K562 (cell line): ENCODE measurements around the gene STPG4. TPM values are rescaled to one million over a fixed set of nuclear protein-coding genes. Genes with fewer than 3 reads are reported as not detected.

Source experiments
- ARID3A ChIP-seq: IDR thresholded peaks from 2 replicates; pipeline ENCODE4 v1.6.1; 2012; ENCODE audit warnings: low read depth, low read length, improper control_type of control experiment, borderline replicate concordance
- ATF3 ChIP-seq, 2 experiments: fragments of 450-650 bp in 1 of 2; sonication (generic) in 1 of 2; formaldehyde crosslinking in 1 of 2; IDR thresholded peaks in 1 of 2; conservative IDR thresholded peaks in 1 of 2; 2 replicates each; pipeline versions ENCODE4 v1.6.1 to v1.8.1; 2016 to 2023; ENCODE audit warnings: mild to moderate bottlenecking in 2 of 2, moderate library complexity in 2 of 2, inconsistent platforms in 1 of 2, missing genetic modification reagents in 1 of 2
- BCL6 ChIP-seq: fragments of 250-450 bp; sonication (Bioruptor Pico); IDR thresholded peaks from 2 replicates; pipeline ENCODE4 v1.4.0; 2020
- BRD9 ChIP-seq: fragments of 450-650 bp; IDR thresholded peaks from 2 replicates; pipeline ENCODE4 v1.6.1; 2018; ENCODE audit warnings: low read depth; ENCODE audit not compliant: partially characterized antibody
- CHD1 ChIP-seq: fragments of 200-600 bp; sonication (generic); IDR thresholded peaks from one replicate; pipeline ENCODE4 v1.6.1; 2012; ENCODE audit warnings: mild to moderate bottlenecking, moderate library complexity, low read length, inconsistent platforms
- COPS2 ChIP-seq: fragments of 450-650 bp; conservative IDR thresholded peaks from 2 replicates; pipeline ENCODE4 v1.6.1; 2016; ENCODE audit warnings: mild to moderate bottlenecking, moderate library complexity
- FOXK1 ChIP-seq: sonication (generic); formaldehyde crosslinking; IDR thresholded peaks from 2 replicates; pipeline ENCODE4 v1.8.0; 2022; ENCODE audit warnings: missing genetic modification reagents, mild to moderate bottlenecking, borderline replicate concordance
- GTF2E2 ChIP-seq: fragments of 200-800 bp; sonication (Bioruptor generic); IDR thresholded peaks from 2 replicates; pipeline ENCODE4 v1.6.1; 2016; ENCODE audit warnings: missing genetic modification characterization, missing compliant biosample characterization
- HINFP ChIP-seq: fragments of 450-650 bp; conservative IDR thresholded peaks from 2 replicates; pipeline ENCODE4 v1.6.1; 2016; ENCODE audit warnings: missing genetic modification characterization, low read depth, mild to moderate bottlenecking, control low read depth, missing compliant biosample characterization
- MAFF ChIP-seq: IDR thresholded peaks from 2 replicates; pipeline ENCODE4 v1.6.1; 2012; ENCODE audit warnings: low read length, improper control_type of control experiment
- NFE2L1 ChIP-seq: fragments of 450-650 bp; IDR thresholded peaks from 2 replicates; pipeline ENCODE4 v1.6.1; 2016; ENCODE audit warnings: missing genetic modification characterization, low read depth, mild to moderate bottlenecking, missing compliant biosample characterization, moderate library complexity, borderline replicate concordance
- POLR2B ChIP-seq: fragments of 450-650 bp; IDR thresholded peaks from 2 replicates; pipeline ENCODE4 v1.6.1; 2018; ENCODE audit warnings: low read depth; ENCODE audit not compliant: partially characterized antibody
- RREB1 ChIP-seq: fragments of 250-450 bp; sonication (Bioruptor Pico); IDR thresholded peaks from 2 replicates; pipeline ENCODE4 v1.4.0; 2020
- SRF ChIP-seq, 2 experiments: fragments of 250-450, 450-650 bp in 1 of 2; sonication (Bioruptor Pico) in 1 of 2; sonication (generic) in 1 of 2; formaldehyde crosslinking; IDR thresholded peaks; 2 replicates each; pipeline versions ENCODE4 v1.5.0 to v1.5.1; 2020 to 2022; ENCODE audit warnings: mild to moderate bottlenecking in 1 of 2, missing genetic modification reagents in 1 of 2
- TAF7 ChIP-seq: fragments of 450-650 bp; IDR thresholded peaks from 2 replicates; pipeline ENCODE4 v1.6.1; 2016; ENCODE audit warnings: missing genetic modification characterization, missing compliant biosample characterization
- TEAD2 ChIP-seq: fragments of 450-650 bp; IDR thresholded peaks from 2 replicates; pipeline ENCODE4 v1.6.1; 2016; ENCODE audit warnings: missing genetic modification characterization, control low read depth, missing compliant biosample characterization
- TSC22D4 ChIP-seq: fragments of 450-650 bp; IDR thresholded peaks from 2 replicates; pipeline ENCODE4 v1.6.1; 2016; ENCODE audit warnings: missing genetic modification characterization, missing biosample characterization, control low read depth
- ZNF175 ChIP-seq: fragments of 200-800 bp; sonication (Bioruptor generic); IDR thresholded peaks from 2 replicates; pipeline ENCODE4 v1.6.1; 2016; ENCODE audit warnings: low read depth, mild to moderate bottlenecking, missing genetic modification characterization, missing compliant biosample characterization
- polyA plus RNA-seq, 8 experiments: library from polyadenylated mRNA; depleted of rRNA in 4 of 8; stranded (reverse) in 5 of 8; unstranded in 3 of 8; fragments of >200 nt; fragmentation: Nextera tagmentation in 2 of 8; fragmentation: Illumina TruSeq in 1 of 8; extraction: Ambion mirVana in 2 of 8; extraction: Trizol in 1 of 8; gene quantifications; 2 replicates each; pipeline versions ENCODE4 v1.2.1 to v1.2.3, GENCODE V29; 2011 to 2014; ENCODE audit warnings: inconsistent platforms in 1 of 8, missing spikeins in 1 of 8
- total RNA-seq, 7 experiments: library from RNA; depleted of rRNA in 6 of 7; stranded (reverse); fragments of >200 nt in 6 of 7; fragmentation: Illumina TruSeq in 2 of 7; extraction: Trizol in 2 of 7; gene quantifications; 2 replicates each; pipeline versions ENCODE4 v1.2.1 to v1.2.3, GENCODE V29; 2011 to 2021; ENCODE audit warnings: low replicate concordance in 1 of 7

Gene STPG4
- total and polyA plus RNA-seq, 9 of the 15 experiments (the other 6 are each of a cell fraction or from before 2014, with no cell fraction given), result 0.10 to 0.68 (median 0.22) TPM; not detected in 6

GRCh38 chr2:47089083-47089464, 66.0 kb downstream of the STPG4 start (continued):
- TF ChIP-seq CHD1 (no peak), TSC22D4 (tag) (no peak), COPS2 (no peak), BCL6 (CRISPR knock-in tag) (no peak), ARID3A (no peak), HINFP (tag) (no peak), TAF7 (tag) (no peak), NFE2L1 (tag) (peak; percentile 91), FOXK1 (no peak), RREB1 (CRISPR knock-in tag) (no peak), ATF3 (IDR thresholded peaks at IDR 0.05) (no peak), ATF3 (CRISPR knock-in tag; conservative IDR thresholded peaks at IDR 0.05) (0 out of 2 replicates have a peak, but pooled peaks have one; percentile 32), TEAD2 (tag) (no peak), SRF (CRISPR knock-in tag; IDR thresholded peaks at IDR 0.05) (no peak), MAFF (peak; percentile 95), POLR2B (no peak), ZNF175 (CRISPR knock-in tag) (no peak), GTF2E2 (no peak), BRD9 (no peak)
